Hepatocyte (in vitro differentiated cells): ENCODE results near the gene THAP4. TPM values are rescaled to one million over a fixed set of nuclear protein-coding genes. Genes with fewer than 3 reads are reported as not detected.
A peak's percentile ranks its signal among the peaks of the same experiment; 100 is the strongest.

Experiments
- DNase-seq: peaks from one replicate; pipeline ENCODE4 v3.0.0-alpha.2; 2016; ENCODE audit warnings: low spot score
- H2AFZ ChIP-seq: fragments of 200-600 bp; sonication (generic); 2 replicates; pipeline ENCODE4 v1.6.0; 2016; ENCODE audit warnings: antibody characterized with exemption, mild to moderate bottlenecking
- H3K27ac ChIP-seq: fragments of 200-600 bp; sonication (generic); 2 replicates; pipeline ENCODE4 v1.5.1; 2016; ENCODE audit warnings: mild to moderate bottlenecking
- H3K27me3 ChIP-seq: fragments of 200-600 bp; sonication (generic); 2 replicates; pipeline ENCODE4 v1.6.1; 2016
- H3K36me3 ChIP-seq: fragments of 200-600 bp; sonication (generic); replicated peaks from 2 replicates; pipeline ENCODE4 v1.5.1; 2016; ENCODE audit warnings: low read depth; ENCODE audit not compliant: insufficient read depth
- H3K4me1 ChIP-seq: fragments of 200-600 bp; sonication (generic); 2 replicates; pipeline ENCODE4 v1.5.1; 2016; ENCODE audit warnings: mild to moderate bottlenecking, moderate library complexity; ENCODE audit not compliant: insufficient read depth
- H3K4me2 ChIP-seq: fragments of 200-600 bp; sonication (generic); 2 replicates; pipeline ENCODE4 v1.6.0; 2016
- H3K4me3 ChIP-seq: fragments of 200-600 bp; sonication (generic); 2 replicates; pipeline ENCODE4 v1.5.1; 2016; ENCODE audit warnings: mild to moderate bottlenecking
- H3K79me2 ChIP-seq: fragments of 200-600 bp; sonication (generic); 2 replicates; pipeline ENCODE4 v1.6.0; 2017; ENCODE audit warnings: mild to moderate bottlenecking
- H3K9me2 ChIP-seq: fragments of 200-600 bp; sonication (generic); replicated peaks from 2 replicates; pipeline ENCODE4 v1.6.0; 2017; ENCODE audit warnings: mild to moderate bottlenecking; ENCODE audit not compliant: insufficient read depth
- H3K9me3 ChIP-seq: fragments of 200-600 bp; sonication (generic); 2 replicates; pipeline ENCODE4 v1.5.1; 2016; ENCODE audit warnings: low read depth, mild to moderate bottlenecking
- H4K20me1 ChIP-seq: fragments of 200-600 bp; sonication (generic); 2 replicates; pipeline ENCODE4 v1.6.0; 2016; ENCODE audit warnings: mild to moderate bottlenecking; ENCODE audit not compliant: insufficient read depth, poor library complexity, severe bottlenecking
- EZH2 ChIP-seq: fragments of 200-600 bp; sonication (generic); IDR thresholded peaks from 2 replicates; pipeline ENCODE4 v1.6.1; 2016; ENCODE audit warnings: antibody characterized with exemption, mild to moderate bottlenecking, borderline replicate concordance
- EZH2phosphoT487 ChIP-seq: fragments of 200-600 bp; sonication (generic); IDR thresholded peaks from one replicate; pipeline ENCODE4 v1.6.1; 2018; ENCODE audit warnings: antibody characterized with exemption, mild to moderate bottlenecking, low read depth, moderate library complexity; ENCODE audit not compliant: unreplicated experiment, severe bottlenecking
- WGBS: methylation state at CpG from one replicate; pipeline ENCODE4 v1.1.6; 2016; ENCODE audit warnings: low lambda C conversion rate; ENCODE audit errors: missing lambda C conversion rate; 5-methylcytosine and 5-hydroxymethylcytosine counted together
- polyA plus RNA-seq: library from polyadenylated mRNA; unstranded; fragments of >200 nt; fragmentation: Nextera tagmentation; extraction: Ambion mirVana; gene quantifications from 2 replicates; pipeline ENCODE4 v1.2.1, GENCODE V29; 2016
- total RNA-seq: library from RNA; depleted of rRNA; stranded (reverse); fragments of >200 nt; gene quantifications from 2 replicates; pipeline ENCODE4 v1.2.3, GENCODE V29; 2014
- TF ChIP-seq, protein P1 (sequence below): fragments of 200-600 bp; sonication (generic); IDR thresholded peaks from 2 replicates; pipeline ENCODE4 v1.5.1; 2016; ENCODE audit warnings: antibody characterized with exemption, mild to moderate bottlenecking; ENCODE audit not compliant: poor library complexity

THAP4 gene
- total and polyA plus RNA-seq, 2 experiments from 2014 or later: 43.2 to 58.1 TPM

DNA sequence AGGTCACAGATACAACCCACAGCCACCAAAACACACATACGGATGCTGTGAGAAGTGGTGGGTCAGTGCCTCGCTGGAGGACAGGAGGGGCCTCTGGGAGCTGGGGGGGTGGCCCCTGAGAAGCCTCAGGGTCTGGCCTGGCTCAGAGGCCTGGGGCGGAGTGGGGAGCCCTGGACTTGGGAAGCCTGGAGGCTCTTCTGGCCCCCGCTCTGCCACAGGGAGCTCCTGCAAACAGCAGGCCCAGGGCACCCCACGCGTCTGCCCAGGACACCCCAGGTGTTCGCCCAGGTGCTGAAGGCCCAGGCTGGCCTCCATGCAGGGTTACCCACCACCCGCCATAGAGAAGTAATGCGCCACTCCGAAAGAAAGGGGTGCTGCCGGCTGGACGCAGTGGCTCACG is 25.9 kb downstream of the THAP4 start:
- WGBS: 97% methylated on average over 12 of the region's 13 CpGs
- H3K4me2 ChIP-seq: peak overlapping the region; percentile 99
- H3K4me1 ChIP-seq: peaks cover 22% of the 10 kb centered on the region
- no peaks in the 10 kb centered on the region for H3K27me3 ChIP-seq
- no peak overlapping the region for H3K4me3 ChIP-seq
- no peaks in the 10 kb centered on the region for H3K36me3 ChIP-seq
- no peak overlapping the region for H2AFZ ChIP-seq
- peaks cover 3% of the 10 kb centered on the region for H4K20me1 ChIP-seq
- TF ChIP-seq, protein P1, sequence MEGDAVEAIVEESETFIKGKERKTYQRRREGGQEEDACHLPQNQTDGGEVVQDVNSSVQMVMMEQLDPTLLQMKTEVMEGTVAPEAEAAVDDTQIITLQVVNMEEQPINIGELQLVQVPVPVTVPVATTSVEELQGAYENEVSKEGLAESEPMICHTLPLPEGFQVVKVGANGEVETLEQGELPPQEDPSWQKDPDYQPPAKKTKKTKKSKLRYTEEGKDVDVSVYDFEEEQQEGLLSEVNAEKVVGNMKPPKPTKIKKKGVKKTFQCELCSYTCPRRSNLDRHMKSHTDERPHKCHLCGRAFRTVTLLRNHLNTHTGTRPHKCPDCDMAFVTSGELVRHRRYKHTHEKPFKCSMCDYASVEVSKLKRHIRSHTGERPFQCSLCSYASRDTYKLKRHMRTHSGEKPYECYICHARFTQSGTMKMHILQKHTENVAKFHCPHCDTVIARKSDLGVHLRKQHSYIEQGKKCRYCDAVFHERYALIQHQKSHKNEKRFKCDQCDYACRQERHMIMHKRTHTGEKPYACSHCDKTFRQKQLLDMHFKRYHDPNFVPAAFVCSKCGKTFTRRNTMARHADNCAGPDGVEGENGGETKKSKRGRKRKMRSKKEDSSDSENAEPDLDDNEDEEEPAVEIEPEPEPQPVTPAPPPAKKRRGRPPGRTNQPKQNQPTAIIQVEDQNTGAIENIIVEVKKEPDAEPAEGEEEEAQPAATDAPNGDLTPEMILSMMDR: no peak
- TF ChIP-seq EZH2phosphoT487 (no peak), EZH2 (no peak)
- no peaks in the 10 kb centered on the region for H3K9me3 ChIP-seq
- no peak for DNase-seq
- H3K27ac ChIP-seq: peak overlapping the region; percentile 95
- H3K79me2 ChIP-seq: peaks cover 66% of the 10 kb centered on the region
- H3K9me2 ChIP-seq: no peaks in the 10 kb centered on the region

DNA sequence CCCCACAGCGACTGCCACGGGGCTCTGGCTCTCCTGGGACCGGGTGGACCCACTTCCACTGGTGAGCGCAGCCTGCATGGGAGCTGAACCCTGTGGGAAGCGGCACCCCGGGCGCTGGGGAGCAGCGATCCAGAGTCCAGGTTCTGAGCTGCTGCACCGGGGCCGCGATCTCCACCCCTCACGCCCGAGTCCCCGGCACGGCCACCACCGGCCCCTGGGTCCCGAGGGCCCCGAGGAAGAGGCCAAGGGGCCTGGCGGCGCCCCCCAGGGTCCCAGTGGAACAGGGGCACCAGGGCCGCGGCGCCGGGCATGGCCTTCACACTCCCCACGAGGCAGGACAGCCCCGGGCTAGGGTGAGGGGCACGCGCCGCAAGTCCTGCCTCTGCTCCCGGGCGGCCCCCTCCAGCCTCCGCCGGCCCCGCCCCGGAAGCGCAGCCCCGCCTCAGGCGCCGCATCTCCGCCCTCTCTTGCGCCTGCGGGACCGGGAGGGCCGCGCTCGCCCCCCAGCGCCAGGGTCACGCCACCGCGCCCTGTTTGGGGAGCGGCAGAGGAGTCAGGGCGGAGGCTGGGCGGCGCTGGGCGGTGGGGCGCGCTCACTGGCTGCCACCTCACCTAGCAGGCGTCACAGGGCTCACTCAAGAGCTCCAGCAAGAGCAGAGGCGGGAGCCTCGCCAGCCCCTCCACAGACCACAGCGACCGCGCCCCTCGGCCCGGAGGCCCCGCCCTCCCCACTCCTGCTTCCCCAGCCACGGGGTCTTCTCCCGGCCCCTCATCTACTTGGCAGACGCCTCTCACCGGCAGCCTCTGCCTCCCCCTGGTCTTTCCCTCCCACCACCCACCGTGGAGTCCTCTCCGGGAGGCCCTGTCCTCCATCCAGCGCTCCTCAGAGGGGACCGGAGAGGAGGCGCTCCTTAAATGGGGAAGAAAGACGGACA is 26.8 kb downstream of the THAP4 start:
- Histone ChIP-seq H3K4me3 (peak overlapping the region; percentile 58), H2AFZ (peak overlapping the region; percentile 81), H4K20me1 (peaks cover 3% of the 10 kb centered on the region)

DNA sequence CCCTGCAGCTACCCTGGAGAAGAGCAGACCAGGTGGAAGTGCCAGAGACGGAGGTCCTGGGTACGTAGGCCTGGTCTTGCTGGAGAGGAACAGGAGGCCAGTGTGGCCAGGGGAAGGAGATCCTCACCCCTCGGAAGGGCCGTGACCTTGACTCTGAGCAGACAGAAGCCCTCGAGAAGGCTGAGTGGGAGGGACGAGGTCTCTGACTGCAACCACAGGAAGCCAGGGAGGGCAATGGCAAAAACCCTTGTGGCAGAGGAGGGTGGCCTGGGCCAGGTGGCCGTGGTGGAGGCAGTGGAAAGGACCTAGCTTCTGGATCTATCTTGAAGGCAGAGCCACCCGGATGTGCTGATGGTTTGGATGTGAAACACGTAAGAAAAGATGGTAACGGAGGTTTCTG is 28.1 kb downstream of the THAP4 start:
- DNase-seq: no peak
- peaks cover 46% of the 10 kb centered on the region for H3K79me2 ChIP-seq

More for the DNA sequence above, 26.8 kb downstream of the THAP4 start:
- Histone ChIP-seq H3K4me1 (peaks cover 20% of the 10 kb centered on the region), H3K27ac (peak overlapping the region; percentile 95), H3K4me2 (peak overlapping the region; percentile 99), H3K27me3 (no peaks in the 10 kb centered on the region), H3K79me2 (peaks cover 57% of the 10 kb centered on the region), H3K9me3 (no peaks in the 10 kb centered on the region), H3K36me3 (no peaks in the 10 kb centered on the region), H3K9me2 (no peaks in the 10 kb centered on the region)
- DNase-seq: peak; percentile 96
- WGBS: 13% methylated on average over 42 of the region's 76 CpGs
- no peak for TF ChIP-seq EZH2
- TF ChIP-seq, protein P1: peak; percentile 63
- TF ChIP-seq EZH2phosphoT487: no peak

More for the DNA sequence above, 28.1 kb downstream of the THAP4 start:
- Histone ChIP-seq H3K36me3 (no peaks in the 10 kb centered on the region), H3K9me3 (no peaks in the 10 kb centered on the region), H3K4me2 (no peak overlapping the region), H3K27ac (no peak overlapping the region), H2AFZ (no peak overlapping the region), H3K4me3 (no peak overlapping the region), H3K4me1 (peaks cover 18% of the 10 kb centered on the region), H4K20me1 (peaks cover 3% of the 10 kb centered on the region), H3K27me3 (no peaks in the 10 kb centered on the region), H3K9me2 (no peaks in the 10 kb centered on the region)
- no peak for TF ChIP-seq EZH2
- TF ChIP-seq, protein P1: no peak
- no peak for TF ChIP-seq EZH2phosphoT487
- WGBS: 95% methylated on average over 10 of the region's 10 CpGs
